Adrenal gland (tissue), 5 donors: ENCODE results near the gene BLVRB.

Source experiments
- CTCF ChIP-seq, 6 experiments: fragments of 450-650 bp in 4 of 6; fragments of 200-600 bp in 2 of 6; sonication (generic) in 1 of 6; IDR thresholded peaks; 1 replicate in 5 of 6; 2 replicates in 1 of 6; pipeline versions ENCODE4 v1.5.1 to v1.8.0; 2016 to 2021; ENCODE audit warnings: antibody characterized with exemption in 6 of 6, mild to moderate bottlenecking in 2 of 6, moderate library complexity in 1 of 6
- POLR2A ChIP-seq, 2 donors: fragments of 450-650 bp; IDR thresholded peaks; one replicate each; pipeline ENCODE4 v1.6.1; 2017; ENCODE audit warnings: antibody characterized with exemption in 2 of 2, mild to moderate bottlenecking in 2 of 2, moderate library complexity in 1 of 2
- donor health status: DM: no; HTN: no; CAD: no.

- TF ChIP-seq CTCF (IDR thresholded peaks at IDR 0.05) (no peak), POLR2A (IDR thresholded peaks at IDR 0.05) (no peak)
These were observed 31.7 kb upstream of the BLVRB start for GRCh38 chr19:40497214-40497613.
